H1 (cell line): Measurements from ENCODE around the gene DIP2B.

ENCODE experiments used
- BACH1 ChIP-seq: IDR thresholded peaks from 2 replicates; pipeline ENCODE4 v1.6.1; 2012; ENCODE audit warnings: low read length, improper control_type of control experiment
- CEBPB ChIP-seq: IDR thresholded peaks from 2 replicates; pipeline ENCODE4 v1.6.1; 2012; ENCODE audit warnings: low read depth, low read length
- CREB1 ChIP-seq: IDR thresholded peaks from 2 replicates; pipeline ENCODE4 v1.6.1; 2012; ENCODE audit warnings: inconsistent platforms
- CTCF ChIP-seq, 3 experiments: IDR thresholded peaks; 1 replicate in 2 of 3; 2 replicates in 1 of 3; pipeline versions ENCODE4 v1.5.1 to v1.6.1; 2011; ENCODE audit warnings: low read length in 3 of 3, mild to moderate bottlenecking in 3 of 3, inconsistent platforms in 2 of 3, low read depth in 1 of 3, moderate library complexity in 1 of 3; ENCODE audit not compliant: insufficient read depth in 1 of 3; ENCODE audit errors: control extremely low read depth in 1 of 3
- EP300 ChIP-seq, 2 experiments: IDR thresholded peaks; 1 replicate in 1 of 2; 2 replicates in 1 of 2; pipeline ENCODE4 v1.6.1; 2011 to 2012; ENCODE audit warnings: low read depth in 2 of 2, low read length in 2 of 2, mild to moderate bottlenecking in 2 of 2, borderline replicate concordance in 1 of 2, inconsistent platforms in 1 of 2, moderate library complexity in 1 of 2
- EZH2 ChIP-seq: fragments of 200-600 bp; sonication (generic); IDR thresholded peaks from 2 replicates; pipeline ENCODE4 v1.7.1; 2012; ENCODE audit warnings: low read depth, mild to moderate bottlenecking, moderate library complexity, low read length, inconsistent platforms; ENCODE audit not compliant: severe bottlenecking
- KDM5A ChIP-seq: fragments of 200-600 bp; IDR thresholded peaks from 2 replicates; pipeline ENCODE4 v1.7.1; 2012; ENCODE audit warnings: mild to moderate bottlenecking, low read length, inconsistent platforms, mixed read lengths
- MAX ChIP-seq: IDR thresholded peaks from 2 replicates; pipeline ENCODE4 v1.6.1; 2012; ENCODE audit warnings: inconsistent platforms
- POLR2A ChIP-seq, 2 experiments: IDR thresholded peaks; 1 replicate in 1 of 2; 2 replicates in 1 of 2; pipeline ENCODE4 v1.6.1; 2011; ENCODE audit warnings: low read depth in 2 of 2, low read length in 2 of 2, mild to moderate bottlenecking in 2 of 2; ENCODE audit errors: control extremely low read depth in 1 of 2
- POLR2AphosphoS5 ChIP-seq: IDR thresholded peaks from 2 replicates; pipeline ENCODE4 v1.6.1; 2011; ENCODE audit warnings: low read depth, low read length
- SIN3A ChIP-seq, 2 experiments: IDR thresholded peaks in 1 of 2; conservative IDR thresholded peaks in 1 of 2; 2 replicates each; pipeline ENCODE4 v1.6.1; 2011 to 2012; ENCODE audit warnings: low read length in 2 of 2, improper control_type of control experiment in 1 of 2, low read depth in 1 of 2, mild to moderate bottlenecking in 1 of 2
- SRF ChIP-seq: IDR thresholded peaks from 2 replicates; pipeline ENCODE4 v1.6.1; 2011; ENCODE audit warnings: mild to moderate bottlenecking, low read depth, low read length, moderate library complexity
- USF2 ChIP-seq: IDR thresholded peaks from 2 replicates; pipeline ENCODE4 v1.6.1; 2011; ENCODE audit warnings: low read length, improper control_type of control experiment
- YY1 ChIP-seq: IDR thresholded peaks from 2 replicates; pipeline ENCODE4 v1.6.1; 2011; ENCODE audit warnings: low read depth, mild to moderate bottlenecking, low read length

- TF ChIP-seq CTCF (IDR thresholded peaks at IDR 0.05; ENCODE audit: control extremely low read depth in 1 of 3, insufficient read depth in 1 of 3, low read depth in 1 of 3, low read length in 3 of 3) (no peak), POLR2AphosphoS5 (no peak), EZH2 (no peak), YY1 (no peak), KDM5A (no peak), POLR2A (IDR thresholded peaks at IDR 0.05; ENCODE audit: control extremely low read depth in 1 of 2, low read depth in 2 of 2, low read length in 2 of 2) (no peak), BACH1 (no peak), SIN3A (conservative IDR thresholded peaks at IDR 0.05 in 1 of 2, IDR thresholded peaks at IDR 0.05 in 1 of 2; ENCODE audit: low read depth in 1 of 2, low read length in 2 of 2) (no peak), SRF (no peak), MAX (no peak), USF2 (no peak), EP300 (IDR thresholded peaks at IDR 0.05; ENCODE audit: borderline replicate concordance in 1 of 2, low read depth in 2 of 2, low read length in 2 of 2) (no peak), CEBPB (no peak), CREB1 (no peak)
These were observed 129.2 kb downstream of the DIP2B start for GRCh38 chr12:50633955-50634354.
